ENCODE measurements around the gene MR1.
A peak's percentile ranks its signal among the peaks of the same experiment; 100 is the strongest.

DNA sequence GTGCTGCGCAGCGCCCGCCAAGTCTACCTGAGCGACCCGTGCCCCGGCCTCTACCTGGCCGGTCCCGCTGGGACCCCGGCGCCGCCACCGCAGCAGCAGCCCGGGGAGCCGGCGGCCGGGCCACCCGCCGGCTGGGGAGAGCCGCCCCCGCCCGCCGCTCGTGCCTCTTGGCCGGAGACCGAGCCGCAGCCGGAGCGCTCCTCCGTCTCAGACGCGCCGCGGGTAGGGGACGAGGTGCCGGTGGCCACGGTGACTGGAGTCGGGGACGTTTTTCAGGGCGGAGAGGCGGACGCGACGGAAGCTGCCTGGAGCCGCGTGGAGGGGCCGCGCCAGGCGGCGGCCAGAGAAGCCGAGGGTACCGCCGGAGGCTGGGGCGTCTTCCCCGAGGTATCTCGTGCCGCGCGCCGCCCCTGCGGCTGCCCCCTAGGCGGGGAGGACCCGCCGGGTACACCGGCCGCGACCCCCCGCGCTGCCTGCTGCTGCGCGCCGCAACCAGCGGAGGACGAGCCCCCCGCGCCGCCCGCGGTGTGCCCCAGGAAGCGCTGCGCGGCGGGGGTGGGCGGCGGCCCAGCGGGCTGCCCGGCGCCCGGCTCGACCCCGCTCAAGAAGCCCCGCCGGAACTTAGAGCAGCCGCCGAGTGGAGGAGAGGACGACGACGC is 55.4 kb downstream of the MR1 start:
- TF ChIP-seq, protein P1, sequence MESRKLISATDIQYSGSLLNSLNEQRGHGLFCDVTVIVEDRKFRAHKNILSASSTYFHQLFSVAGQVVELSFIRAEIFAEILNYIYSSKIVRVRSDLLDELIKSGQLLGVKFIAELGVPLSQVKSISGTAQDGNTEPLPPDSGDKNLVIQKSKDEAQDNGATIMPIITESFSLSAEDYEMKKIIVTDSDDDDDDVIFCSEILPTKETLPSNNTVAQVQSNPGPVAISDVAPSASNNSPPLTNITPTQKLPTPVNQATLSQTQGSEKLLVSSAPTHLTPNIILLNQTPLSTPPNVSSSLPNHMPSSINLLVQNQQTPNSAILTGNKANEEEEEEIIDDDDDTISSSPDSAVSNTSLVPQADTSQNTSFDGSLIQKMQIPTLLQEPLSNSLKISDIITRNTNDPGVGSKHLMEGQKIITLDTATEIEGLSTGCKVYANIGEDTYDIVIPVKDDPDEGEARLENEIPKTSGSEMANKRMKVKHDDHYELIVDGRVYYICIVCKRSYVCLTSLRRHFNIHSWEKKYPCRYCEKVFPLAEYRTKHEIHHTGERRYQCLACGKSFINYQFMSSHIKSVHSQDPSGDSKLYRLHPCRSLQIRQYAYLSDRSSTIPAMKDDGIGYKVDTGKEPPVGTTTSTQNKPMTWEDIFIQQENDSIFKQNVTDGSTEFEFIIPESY (CRISPR knock-in tag; IDR thresholded peaks at IDR 0.05), result no peak
- TF ChIP-seq, protein P2, sequence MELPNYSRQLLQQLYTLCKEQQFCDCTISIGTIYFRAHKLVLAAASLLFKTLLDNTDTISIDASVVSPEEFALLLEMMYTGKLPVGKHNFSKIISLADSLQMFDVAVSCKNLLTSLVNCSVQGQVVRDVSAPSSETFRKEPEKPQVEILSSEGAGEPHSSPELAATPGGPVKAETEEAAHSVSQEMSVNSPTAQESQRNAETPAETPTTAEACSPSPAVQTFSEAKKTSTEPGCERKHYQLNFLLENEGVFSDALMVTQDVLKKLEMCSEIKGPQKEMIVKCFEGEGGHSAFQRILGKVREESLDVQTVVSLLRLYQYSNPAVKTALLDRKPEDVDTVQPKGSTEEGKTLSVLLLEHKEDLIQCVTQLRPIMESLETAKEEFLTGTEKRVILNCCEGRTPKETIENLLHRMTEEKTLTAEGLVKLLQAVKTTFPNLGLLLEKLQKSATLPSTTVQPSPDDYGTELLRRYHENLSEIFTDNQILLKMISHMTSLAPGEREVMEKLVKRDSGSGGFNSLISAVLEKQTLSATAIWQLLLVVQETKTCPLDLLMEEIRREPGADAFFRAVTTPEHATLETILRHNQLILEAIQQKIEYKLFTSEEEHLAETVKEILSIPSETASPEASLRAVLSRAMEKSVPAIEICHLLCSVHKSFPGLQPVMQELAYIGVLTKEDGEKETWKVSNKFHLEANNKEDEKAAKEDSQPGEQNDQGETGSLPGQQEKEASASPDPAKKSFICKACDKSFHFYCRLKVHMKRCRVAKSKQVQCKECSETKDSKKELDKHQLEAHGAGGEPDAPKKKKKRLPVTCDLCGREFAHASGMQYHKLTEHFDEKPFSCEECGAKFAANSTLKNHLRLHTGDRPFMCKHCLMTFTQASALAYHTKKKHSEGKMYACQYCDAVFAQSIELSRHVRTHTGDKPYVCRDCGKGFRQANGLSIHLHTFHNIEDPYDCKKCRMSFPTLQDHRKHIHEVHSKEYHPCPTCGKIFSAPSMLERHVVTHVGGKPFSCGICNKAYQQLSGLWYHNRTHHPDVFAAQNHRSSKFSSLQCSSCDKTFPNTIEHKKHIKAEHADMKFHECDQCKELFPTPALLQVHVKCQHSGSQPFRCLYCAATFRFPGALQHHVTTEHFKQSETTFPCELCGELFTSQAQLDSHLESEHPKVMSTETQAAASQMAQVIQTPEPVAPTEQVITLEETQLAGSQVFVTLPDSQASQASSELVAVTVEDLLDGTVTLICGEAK (IDR thresholded peaks at IDR 0.05), result no peak
- TF ChIP-seq, protein P2 (CRISPR knock-in tag; IDR thresholded peaks at IDR 0.05), result no peak
- no peak for TF ChIP-seq KAT2B (IDR thresholded peaks at IDR 0.05; ENCODE audit: low read depth, low read length)
- TF ChIP-seq ZSCAN29 (IDR thresholded peaks at IDR 0.05), result no peak
- TF ChIP-seq, protein P3, sequence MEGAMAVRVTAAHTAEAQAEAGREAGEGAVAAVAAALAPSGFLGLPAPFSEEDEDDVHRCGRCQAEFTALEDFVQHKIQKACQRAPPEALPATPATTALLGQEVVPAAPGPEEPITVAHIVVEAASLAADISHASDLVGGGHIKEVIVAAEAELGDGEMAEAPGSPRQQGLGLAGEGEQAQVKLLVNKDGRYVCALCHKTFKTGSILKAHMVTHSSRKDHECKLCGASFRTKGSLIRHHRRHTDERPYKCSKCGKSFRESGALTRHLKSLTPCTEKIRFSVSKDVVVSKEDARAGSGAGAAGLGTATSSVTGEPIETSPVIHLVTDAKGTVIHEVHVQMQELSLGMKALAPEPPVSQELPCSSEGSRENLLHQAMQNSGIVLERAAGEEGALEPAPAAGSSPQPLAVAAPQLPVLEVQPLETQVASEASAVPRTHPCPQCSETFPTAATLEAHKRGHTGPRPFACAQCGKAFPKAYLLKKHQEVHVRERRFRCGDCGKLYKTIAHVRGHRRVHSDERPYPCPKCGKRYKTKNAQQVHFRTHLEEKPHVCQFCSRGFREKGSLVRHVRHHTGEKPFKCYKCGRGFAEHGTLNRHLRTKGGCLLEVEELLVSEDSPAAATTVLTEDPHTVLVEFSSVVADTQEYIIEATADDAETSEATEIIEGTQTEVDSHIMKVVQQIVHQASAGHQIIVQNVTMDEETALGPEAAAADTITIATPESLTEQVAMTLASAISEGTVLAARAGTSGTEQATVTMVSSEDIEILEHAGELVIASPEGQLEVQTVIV (CRISPR knock-in tag; IDR thresholded peaks at IDR 0.05; ENCODE audit: borderline replicate concordance), result no peak
- 0 out of 4 replicates have a peak, but pooled peaks of 1 of the 2 experiments have one; percentile 17 for TF ChIP-seq SIN3A (IDR thresholded peaks at IDR 0.05; ENCODE audit: borderline replicate concordance in 2 of 2, control insufficient read depth in 1 of 2, low read depth in 2 of 2, low read length in 2 of 2)
- TF ChIP-seq ZNF121 (CRISPR knock-in tag; conservative IDR thresholded peaks at IDR 0.05), result no peak
- TF ChIP-seq PHTF2 (CRISPR knock-in tag; IDR thresholded peaks at IDR 0.05), result no peak; the same call in 1 of the 2 replicates
